H1 (cell line): ENCODE results near the gene ZBP1. TPM values are rescaled to one million over a fixed set of nuclear protein-coding genes. Genes with fewer than 3 reads are reported as not detected.
A peak's percentile ranks its signal among the peaks of the same experiment; 100 is the strongest.

Experiments used
- CTCF ChIA-PET: fragments of 300-600 bp; sonication (Branson Sonifier 250); formaldehyde crosslinking; loops from one replicate; lab custom pipeline; 2021; ENCODE audit not compliant: partially characterized antibody; lab: Charles Lee
- POLR2A ChIA-PET: fragments of 300-600 bp; sonication (Branson Sonifier 250); formaldehyde crosslinking; loops from one replicate; lab custom pipeline; 2021; ENCODE audit warnings: inconsistent platforms; ENCODE audit not compliant: partially characterized antibody; lab: Charles Lee
- DNase-seq, 2 experiments: peaks; one replicate each; pipeline versions ENCODE4 v3.0.0 to v3.0.0-alpha.2; 2010 to 2022; ENCODE audit warnings: low spot score in 2 of 2, low read depth in 1 of 2, mixed read lengths in 1 of 2
- FAIRE-seq: peaks from 2 replicates; lab custom pipeline; 2011; peaks lifted over from hg19 to GRCh38; lab: Jason Lieb, UNC
- H2AFZ ChIP-seq: 2 replicates; pipeline ENCODE4 v1.8.1; 2012; ENCODE audit warnings: low read length, inconsistent platforms
- H2AK5ac ChIP-seq: 2 replicates; pipeline ENCODE4 v1.6.1; 2013; ENCODE audit warnings: low read depth, low read length
- H2BK120ac ChIP-seq: replicated peaks from 2 replicates; pipeline ENCODE3; 2013; ENCODE audit warnings: low read depth, low read length, inconsistent platforms
- H2BK12ac ChIP-seq: 2 replicates; pipeline ENCODE4 v1.6.1; 2013; ENCODE audit warnings: low read depth, low read length
- H2BK15ac ChIP-seq: 2 replicates; pipeline ENCODE4 v1.6.1; 2013; ENCODE audit warnings: low read length
- H2BK20ac ChIP-seq: 2 replicates; pipeline ENCODE4 v1.6.1; 2013; ENCODE audit warnings: low read length
- H2BK5ac ChIP-seq: 2 replicates; pipeline ENCODE4 v1.6.1; 2013; ENCODE audit warnings: low read depth, low read length
- H3K14ac ChIP-seq: 2 replicates; pipeline ENCODE4 v1.6.1; 2013; ENCODE audit warnings: inconsistent platforms; ENCODE audit not compliant: insufficient read length
- H3K18ac ChIP-seq: 2 replicates; pipeline ENCODE4 v1.6.1; 2013; ENCODE audit warnings: low read length; ENCODE audit errors: extremely low read depth
- H3K23ac ChIP-seq: 2 replicates; pipeline ENCODE4 v1.6.1; 2013; ENCODE audit warnings: inconsistent platforms; ENCODE audit not compliant: insufficient read length
- H3K23me2 ChIP-seq: 2 replicates; pipeline ENCODE4 v1.6.1; 2013; ENCODE audit warnings: low read depth, low read length
- H3K27ac ChIP-seq: 2 replicates; pipeline ENCODE4 v1.6.1; 2011; ENCODE audit warnings: low read depth, low read length, inconsistent platforms
- H3K27me3 ChIP-seq, 4 experiments: replicated peaks in 1 of 4; 1 replicate in 1 of 4; 2 replicates in 3 of 4; pipeline versions ENCODE4 v1.6.1 to v1.8.1; 2011 to 2013; ENCODE audit warnings: low read length in 3 of 4, mild to moderate bottlenecking in 3 of 4, inconsistent platforms in 2 of 4, mixed read lengths in 2 of 4, moderate library complexity in 1 of 4; ENCODE audit not compliant: control insufficient read depth in 3 of 4, insufficient read depth in 3 of 4; ENCODE audit errors: extremely low read depth in 1 of 4
- H3K36me3 ChIP-seq, 4 experiments: 2 replicates each; pipeline versions ENCODE4 v1.6.1 to v1.8.1; 2011 to 2013; ENCODE audit warnings: mild to moderate bottlenecking in 4 of 4, low read length in 3 of 4, moderate library complexity in 2 of 4, control low read depth in 1 of 4, inconsistent platforms in 1 of 4; ENCODE audit not compliant: insufficient read depth in 4 of 4, control insufficient read depth in 2 of 4
- H3K4ac ChIP-seq: replicated peaks from 2 replicates; pipeline ENCODE3; 2013; ENCODE audit warnings: low read length, low read depth, mixed read lengths, inconsistent platforms; ENCODE audit not compliant: insufficient read length
- H3K4me1 ChIP-seq, 4 experiments: replicated peaks in 1 of 4; 1 replicate in 1 of 4; 2 replicates in 3 of 4; pipeline versions ENCODE4 v1.6.1 to v1.8.1; 2011 to 2013; ENCODE audit warnings: low read length in 3 of 4, inconsistent platforms in 2 of 4, mixed read lengths in 1 of 4; ENCODE audit not compliant: insufficient read depth in 4 of 4, control insufficient read depth in 3 of 4
- H3K4me2 ChIP-seq, 2 experiments: 2 replicates each; pipeline versions ENCODE4 v1.6.1 to v1.8.1; 2011 to 2013; ENCODE audit warnings: low read depth in 2 of 2, low read length in 2 of 2, control low read depth in 1 of 2, inconsistent platforms in 1 of 2, mild to moderate bottlenecking in 1 of 2; ENCODE audit not compliant: insufficient read depth in 1 of 2
- H3K4me3 ChIP-seq, 4 experiments: fragments of 200-600, 300-600 bp in 1 of 4; sonication (generic), shearing (Covaris generic), sonication (Bioruptor Twin) in 1 of 4; 2 replicates each; pipeline versions ENCODE4 v1.5.1 to v1.8.1; 2011 to 2016; ENCODE audit warnings: low read length in 4 of 4, low read depth in 3 of 4, control low read depth in 2 of 4, inconsistent platforms in 2 of 4, mild to moderate bottlenecking in 2 of 4, mixed read lengths in 1 of 4, moderate library complexity in 1 of 4; ENCODE audit not compliant: insufficient read depth in 2 of 4; ENCODE audit errors: extremely low read depth in 1 of 4
- H3K56ac ChIP-seq: replicated peaks from 2 replicates; pipeline ENCODE3; 2013; ENCODE audit warnings: low read depth, mild to moderate bottlenecking, mixed read lengths, low read length, inconsistent platforms; ENCODE audit not compliant: insufficient read length
- H3K79me1 ChIP-seq: 2 replicates; pipeline ENCODE4 v1.6.1; 2013; ENCODE audit warnings: low read depth, low read length, control low read depth
- H3K79me2 ChIP-seq, 2 experiments: 2 replicates each; pipeline versions ENCODE4 v1.6.1 to v1.8.1; 2012 to 2013; ENCODE audit warnings: low read length in 2 of 2, mild to moderate bottlenecking in 2 of 2, inconsistent platforms in 1 of 2; ENCODE audit not compliant: insufficient read depth in 2 of 2, control insufficient read depth in 1 of 2
- H3K9ac ChIP-seq, 4 experiments: replicated peaks in 1 of 4; 1 replicate in 1 of 4; 2 replicates in 3 of 4; pipeline versions ENCODE4 v1.6.1 to v1.8.1; 2011 to 2013; ENCODE audit warnings: low read depth in 3 of 4, low read length in 3 of 4, control low read depth in 2 of 4, mild to moderate bottlenecking in 2 of 4, moderate library complexity in 2 of 4, inconsistent platforms in 1 of 4; ENCODE audit errors: extremely low read depth in 1 of 4
- H3K9me3 ChIP-seq, 2 experiments: 2 replicates each; pipeline versions ENCODE4 v1.6.1 to v1.8.1; 2012 to 2013; ENCODE audit warnings: mild to moderate bottlenecking in 2 of 2, moderate library complexity in 2 of 2, control low read depth in 1 of 2, inconsistent platforms in 1 of 2, low read depth in 1 of 2, low read length in 1 of 2, mixed read lengths in 1 of 2; ENCODE audit not compliant: insufficient read depth in 2 of 2
- H4K20me1 ChIP-seq, 2 experiments: replicated peaks in 1 of 2; 2 replicates each; pipeline versions ENCODE3 to v1.8.1; 2011 to 2013; ENCODE audit warnings: inconsistent platforms in 2 of 2, low read length in 2 of 2, mild to moderate bottlenecking in 1 of 2; ENCODE audit not compliant: insufficient read depth in 2 of 2, control insufficient read depth in 1 of 2
- H4K5ac ChIP-seq: 2 replicates; pipeline ENCODE4 v1.6.1; 2013; ENCODE audit warnings: low read length, low read depth, mixed read lengths, inconsistent platforms; ENCODE audit not compliant: insufficient read length
- H4K8ac ChIP-seq: 2 replicates; pipeline ENCODE4 v1.8.0; 2013; ENCODE audit warnings: mild to moderate bottlenecking, moderate library complexity, low read length, inconsistent platforms; ENCODE audit not compliant: insufficient read depth; ENCODE audit errors: extremely low read depth
- H4K91ac ChIP-seq: replicated peaks from 2 replicates; pipeline ENCODE3; 2013; ENCODE audit warnings: low read length, mixed read lengths, inconsistent platforms; ENCODE audit not compliant: insufficient read length
- WGBS, 2 experiments: shearing (Covaris generic) in 1 of 2; methylation state at CpG; one replicate each; pipeline versions ENCODE4 v1.1.6 to v1.1.7; 2013 to 2015; ENCODE audit warnings: low lambda C conversion rate in 2 of 2, mixed read lengths in 2 of 2, inconsistent platforms in 1 of 2, low coverage in 1 of 2, missing lambda C conversion rate in 1 of 2; ENCODE audit not compliant: insufficient replicate concordance in 2 of 2, insufficient coverage in 1 of 2, insufficient read length in 1 of 2; ENCODE audit errors: extremely low coverage in 1 of 2, missing lambda C conversion rate in 1 of 2; 5-methylcytosine and 5-hydroxymethylcytosine counted together
- polyA plus RNA-seq, 7 experiments: library from polyadenylated mRNA; depleted of rRNA in 3 of 7; stranded (reverse) in 5 of 7; unstranded in 2 of 7; fragments of >200 nt in 5 of 7; fragments of 200-250 nt in 2 of 7; gene quantifications; 1 replicate in 5 of 7; 2 replicates in 1 of 7; 4 replicates in 1 of 7; pipeline versions ENCODE4 v1.2.1 to v1.2.3, GENCODE V29; 2011 to 2013; ENCODE audit warnings: missing spikeins in 2 of 7, mixed read lengths in 2 of 7
- total RNA-seq: library from RNA; stranded (reverse); fragmentation: NEBNext Ultra II Directional; extraction: Animal tissue kit (Norgen Biotek cat#: 25700); gene quantifications from 2 replicates; pipeline ENCODE4 v1.2.1, GENCODE V29; 2021
- TF ChIP-seq, protein P1 (sequence below): IDR thresholded peaks from 2 replicates; pipeline ENCODE4 v1.6.1; 2011; ENCODE audit warnings: low read length, improper control_type of control experiment

ZBP1 gene
- total and polyA plus RNA-seq, 2 of the 8 experiments (the other 6 are each of a cell fraction or from before 2014, with no cell fraction given) = not detected

DNA sequence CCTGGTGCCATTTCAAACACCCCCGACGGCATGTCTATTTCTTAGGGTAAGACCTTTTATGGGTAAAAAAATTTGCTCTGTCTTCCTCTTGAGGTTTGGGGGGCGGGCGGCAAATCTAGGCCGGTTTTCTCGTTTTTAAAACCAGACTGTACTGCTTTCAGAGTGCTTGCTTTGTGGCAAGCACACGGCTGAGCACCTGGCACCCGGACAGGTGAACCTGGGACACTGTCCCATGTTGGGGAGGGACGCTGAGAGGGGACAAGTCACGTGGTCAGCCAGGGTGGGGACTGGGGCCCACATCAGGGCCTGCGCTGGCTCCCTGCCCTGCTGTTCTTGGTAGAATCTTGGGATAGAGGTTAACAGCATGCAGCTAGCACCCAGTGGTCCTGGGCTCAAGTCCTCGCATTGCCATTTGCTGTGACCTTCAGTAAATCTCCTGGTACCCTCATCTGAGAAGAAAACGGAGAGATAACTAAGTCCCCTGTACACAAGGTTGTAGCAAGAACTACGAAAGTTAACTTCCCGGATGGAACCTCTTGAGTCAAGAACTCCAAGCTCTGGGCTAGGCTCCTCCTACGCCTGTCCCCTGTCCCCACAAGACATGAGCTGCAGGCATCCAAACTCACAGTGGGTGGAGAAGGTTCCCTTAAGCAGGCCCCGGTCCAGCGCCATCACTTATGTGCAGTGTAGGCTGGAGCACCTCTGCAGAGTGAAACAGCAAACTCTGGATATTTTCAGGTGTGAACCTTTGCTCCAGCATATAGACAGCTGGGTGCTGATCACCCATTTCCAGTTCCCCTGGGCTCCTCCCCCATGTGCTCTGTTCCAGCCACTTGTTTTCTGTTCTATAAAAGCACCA lies 47.9 kb upstream of the ZBP1 start:
- no peak for FAIRE-seq
- Histone ChIP-seq H3K9me3 (no peaks in the 10 kb centered on the region), H4K91ac (no peak overlapping the region), H3K4ac (no peak overlapping the region), H4K8ac (peak overlapping the region; percentile 45), H3K23ac (no peak overlapping the region), H2BK15ac (peak overlapping the region; percentile 46; the same call in 1 of the 2 replicates), H3K79me2 (peaks cover 0 to 54% of the 10 kb centered on the region in 2 experiments; a peak in 2 of 4 replicates), H3K23me2 (no peaks in the 10 kb centered on the region), H3K4me2 (no peak overlapping the region; a peak in 1 of 4 replicates), H4K5ac (no peak overlapping the region), H2BK120ac (no peak overlapping the region), H3K27ac (no peak overlapping the region), H3K56ac (no peak overlapping the region), H2BK20ac (no peak overlapping the region), H2AK5ac (no peak overlapping the region), H3K4me3 (no peak overlapping the region), H3K79me1 (peaks cover 9% of the 10 kb centered on the region), H3K36me3 (no peaks in the 10 kb centered on the region), H4K20me1 (peaks cover 8 to 28% of the 10 kb centered on the region in 2 experiments), H3K18ac (no peak overlapping the region), H3K9ac (no peak overlapping the region), H2BK5ac (no peak overlapping the region; the same call in 1 of the 2 replicates), H3K14ac (no peak overlapping the region), H2BK12ac (peak overlapping the region; percentile 55; the same call in 1 of the 2 replicates), H3K4me1 (peaks cover 0 to 19% (median 7%) of the 10 kb centered on the region in 4 experiments; a peak in 6 of 7 replicates), H3K27me3 (no peaks in the 10 kb centered on the region), H2AFZ (no peak overlapping the region)
- ChIA-PET CTCF (interaction anchor here (1.0 to 1.6 kb wide), 5 partner anchors 9 to 26 kb away, joined by 3 to 5 read pairs (median 4); no protein-coding TSS in a partner anchor), POLR2A (no interaction called here)
- DNase-seq = no peak
- WGBS, 2 experiments = 84% methylated on average over 18 of the region's 18 CpGs; no CpG with 5 or more reads in 1 of the 2 experiments
- TF ChIP-seq, protein P1, sequence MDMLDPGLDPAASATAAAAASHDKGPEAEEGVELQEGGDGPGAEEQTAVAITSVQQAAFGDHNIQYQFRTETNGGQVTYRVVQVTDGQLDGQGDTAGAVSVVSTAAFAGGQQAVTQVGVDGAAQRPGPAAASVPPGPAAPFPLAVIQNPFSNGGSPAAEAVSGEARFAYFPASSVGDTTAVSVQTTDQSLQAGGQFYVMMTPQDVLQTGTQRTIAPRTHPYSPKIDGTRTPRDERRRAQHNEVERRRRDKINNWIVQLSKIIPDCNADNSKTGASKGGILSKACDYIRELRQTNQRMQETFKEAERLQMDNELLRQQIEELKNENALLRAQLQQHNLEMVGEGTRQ = 0 out of 2 replicates have a peak, but pooled peaks have one; percentile 21
